Measurements from ENCODE around the gene JMJD8. TPM values are rescaled to one million over a fixed set of nuclear protein-coding genes. Genes with fewer than 3 reads are reported as not detected.

JMJD8 gene
- total RNA-seq, 1 experiment from 2014 or later = 121 TPM

DNA sequence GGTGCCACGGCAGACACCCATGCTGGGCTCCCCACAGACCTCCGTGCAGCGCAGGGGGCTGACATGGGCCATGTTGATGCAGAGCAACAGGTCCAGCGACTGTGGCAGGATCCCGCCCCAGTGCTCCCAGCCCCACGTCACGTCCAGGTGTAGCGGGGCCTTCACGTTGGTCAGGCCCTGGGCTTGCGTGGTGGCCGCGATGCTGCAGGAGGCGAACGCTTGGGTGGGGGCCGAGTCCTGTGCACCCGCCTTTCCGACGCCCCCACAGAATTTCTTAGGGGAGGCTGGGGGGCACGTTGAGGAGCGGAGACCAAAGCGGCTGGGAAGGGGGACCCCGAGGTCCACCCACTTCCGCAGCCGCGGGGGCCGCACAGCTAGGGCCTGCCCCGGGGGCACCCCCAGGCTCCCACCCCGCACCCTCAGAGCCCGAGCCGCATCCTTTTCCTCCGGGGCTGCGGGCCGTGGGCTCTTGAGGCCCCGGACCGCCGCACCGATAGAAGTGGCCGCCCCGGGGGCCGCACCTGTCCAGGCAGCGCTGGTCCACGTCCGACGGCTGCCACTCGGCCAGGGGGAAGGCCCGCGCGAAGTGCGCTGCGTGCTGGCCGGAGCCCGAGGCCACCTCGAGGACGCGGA is 48.4 kb downstream of the JMJD8 start:
- H3K36me3 ChIP-seq (ENCODE audit: control insufficient read depth in 1 of 2, insufficient read depth in 2 of 2, low read length in 2 of 2) = no peaks in the 10 kb centered on the region
- H4K20me1 ChIP-seq (ENCODE audit: insufficient read depth) = no peaks in the 10 kb centered on the region
- H3K9ac ChIP-seq (ENCODE audit: low read length) = peak overlapping the region; percentile 81
- peaks cover 3 to 15% of the 10 kb centered on the region in 2 experiments; a peak in 3 of 4 replicates for H3K4me1 ChIP-seq (ENCODE audit: control insufficient read depth in 1 of 2, insufficient read depth in 2 of 2, low read length in 2 of 2)
- H3K9me2 ChIP-seq (ENCODE audit: insufficient read depth) = no peaks in the 10 kb centered on the region
- ChIA-PET RAD21 (ENCODE audit: low non-redundant PET in 1 of 2, low total read pairs in 2 of 2, uncharacterized antibody in 2 of 2, unreplicated experiment in 2 of 2) (no interaction called here), CTCF (interaction anchor here (1.4 kb wide), 1 partner anchor 25 kb away, joined by 3 read pairs; no protein-coding TSS in a partner anchor), POLR2A (interaction anchor here (1.0 kb wide), 1 partner anchor 108 kb away, joined by 4 read pairs; the partner anchor contains the start of gene CAPN15)
- H3K27me3 ChIP-seq (ENCODE audit: insufficient read depth, low read length) = no peaks in the 10 kb centered on the region
- H3K4me3 ChIP-seq (replicated peaks in 1 of 2; ENCODE audit: low read depth in 1 of 2, low read length in 2 of 2) = peak overlapping the region; percentile 61 to 67
- peak overlapping the region; percentile 76 for H3K4me2 ChIP-seq (ENCODE audit: low read length)
- TF ChIP-seq, protein P1, sequence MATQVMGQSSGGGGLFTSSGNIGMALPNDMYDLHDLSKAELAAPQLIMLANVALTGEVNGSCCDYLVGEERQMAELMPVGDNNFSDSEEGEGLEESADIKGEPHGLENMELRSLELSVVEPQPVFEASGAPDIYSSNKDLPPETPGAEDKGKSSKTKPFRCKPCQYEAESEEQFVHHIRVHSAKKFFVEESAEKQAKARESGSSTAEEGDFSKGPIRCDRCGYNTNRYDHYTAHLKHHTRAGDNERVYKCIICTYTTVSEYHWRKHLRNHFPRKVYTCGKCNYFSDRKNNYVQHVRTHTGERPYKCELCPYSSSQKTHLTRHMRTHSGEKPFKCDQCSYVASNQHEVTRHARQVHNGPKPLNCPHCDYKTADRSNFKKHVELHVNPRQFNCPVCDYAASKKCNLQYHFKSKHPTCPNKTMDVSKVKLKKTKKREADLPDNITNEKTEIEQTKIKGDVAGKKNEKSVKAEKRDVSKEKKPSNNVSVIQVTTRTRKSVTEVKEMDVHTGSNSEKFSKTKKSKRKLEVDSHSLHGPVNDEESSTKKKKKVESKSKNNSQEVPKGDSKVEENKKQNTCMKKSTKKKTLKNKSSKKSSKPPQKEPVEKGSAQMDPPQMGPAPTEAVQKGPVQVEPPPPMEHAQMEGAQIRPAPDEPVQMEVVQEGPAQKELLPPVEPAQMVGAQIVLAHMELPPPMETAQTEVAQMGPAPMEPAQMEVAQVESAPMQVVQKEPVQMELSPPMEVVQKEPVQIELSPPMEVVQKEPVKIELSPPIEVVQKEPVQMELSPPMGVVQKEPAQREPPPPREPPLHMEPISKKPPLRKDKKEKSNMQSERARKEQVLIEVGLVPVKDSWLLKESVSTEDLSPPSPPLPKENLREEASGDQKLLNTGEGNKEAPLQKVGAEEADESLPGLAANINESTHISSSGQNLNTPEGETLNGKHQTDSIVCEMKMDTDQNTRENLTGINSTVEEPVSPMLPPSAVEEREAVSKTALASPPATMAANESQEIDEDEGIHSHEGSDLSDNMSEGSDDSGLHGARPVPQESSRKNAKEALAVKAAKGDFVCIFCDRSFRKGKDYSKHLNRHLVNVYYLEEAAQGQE (IDR thresholded peaks at IDR 0.05; ENCODE audit: low read depth) = no peak
- TF ChIP-seq EGR1 (IDR thresholded peaks at IDR 0.05; ENCODE audit: low read depth) (no peak), FOSL1 (IDR thresholded peaks at IDR 0.05; ENCODE audit: low read depth) (no peak), ZFX (IDR thresholded peaks at IDR 0.05) (peak; percentile 78)
- H2AFZ ChIP-seq (ENCODE audit: low read depth, low read length, poor library complexity, severe bottlenecking) = no peak overlapping the region
- ATAC-seq (peak; percentile 2; the same call in 1 of the 2 replicates), DNase-seq (ENCODE audit: low read depth, low spot score) (no peak)
- intact Hi-C loops (cut with micrococcal nuclease) = no loop called here
- no peaks in the 10 kb centered on the region for H3K9me3 ChIP-seq (ENCODE audit: control insufficient read depth in 1 of 2, insufficient read depth in 1 of 2, low read depth in 1 of 2, low read length in 2 of 2)
- peaks cover 15% of the 10 kb centered on the region; the same call in 1 of the 2 replicates for H3K79me2 ChIP-seq (ENCODE audit: insufficient read depth, low read length)
- peak overlapping the region; percentile 72 for H3K27ac ChIP-seq (ENCODE audit: low read depth, low read length)
- BruUV-seq (replicated peaks) = no TSS peak

DNA sequence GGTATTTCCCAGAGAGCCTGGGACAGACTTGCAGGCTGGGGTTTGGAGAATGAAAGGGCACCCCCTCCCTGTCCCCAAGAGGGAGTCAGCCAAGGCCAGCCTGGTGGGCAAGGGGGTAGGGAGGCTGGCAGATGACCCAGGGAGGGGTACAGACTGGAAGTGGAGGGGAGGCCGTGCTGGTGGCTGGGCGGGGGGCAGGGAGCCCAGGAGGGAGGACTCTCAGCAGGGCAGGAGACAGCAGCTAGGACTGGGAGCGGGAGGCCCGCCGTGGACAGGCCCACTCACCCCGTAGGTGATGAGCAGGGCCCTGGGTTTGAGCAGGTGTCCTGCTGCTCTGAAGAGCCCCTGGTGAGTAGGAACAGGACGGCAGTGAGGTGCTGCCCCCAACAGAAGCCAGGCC is 49.1 kb downstream of the JMJD8 start:
- peaks cover 15% of the 10 kb centered on the region; the same call in 1 of the 2 replicates for H3K79me2 ChIP-seq (ENCODE audit: insufficient read depth, low read length)
- H3K4me2 ChIP-seq (ENCODE audit: low read length) = peak overlapping the region; percentile 76
- peak overlapping the region; percentile 61 to 67 for H3K4me3 ChIP-seq (replicated peaks in 1 of 2; ENCODE audit: low read depth in 1 of 2, low read length in 2 of 2)
- intact Hi-C loops (cut with micrococcal nuclease) = no loop called here
- no peaks in the 10 kb centered on the region for H4K20me1 ChIP-seq (ENCODE audit: insufficient read depth)
- BruUV-seq (replicated peaks) = no TSS peak
- POLR2A ChIA-PET = no interaction called here
- no peak for ATAC-seq
- H3K36me3 ChIP-seq (ENCODE audit: control insufficient read depth in 1 of 2, insufficient read depth in 2 of 2, low read length in 2 of 2) = no peaks in the 10 kb centered on the region
- peak overlapping the region; percentile 72; the same call in 1 of the 2 replicates for H3K27ac ChIP-seq (ENCODE audit: low read depth, low read length)
- no peaks in the 10 kb centered on the region for H3K9me2 ChIP-seq (ENCODE audit: insufficient read depth)
- DNase-seq (ENCODE audit: low read depth, low spot score) = no peak
- no peaks in the 10 kb centered on the region for H3K9me3 ChIP-seq (ENCODE audit: control insufficient read depth in 1 of 2, insufficient read depth in 1 of 2, low read depth in 1 of 2, low read length in 2 of 2)
- CTCF ChIA-PET = no interaction called here
- peak overlapping the region; percentile 81 for H3K9ac ChIP-seq (ENCODE audit: low read length)
- H3K4me1 ChIP-seq (ENCODE audit: control insufficient read depth in 1 of 2, insufficient read depth in 2 of 2, low read length in 2 of 2) = peaks cover 3 to 21% of the 10 kb centered on the region in 2 experiments; a peak in 3 of 4 replicates
- RAD21 ChIA-PET (ENCODE audit: low non-redundant PET in 1 of 2, low total read pairs in 2 of 2, uncharacterized antibody in 2 of 2, unreplicated experiment in 2 of 2) = no interaction called here
- H2AFZ ChIP-seq (ENCODE audit: low read depth, low read length, poor library complexity, severe bottlenecking) = no peak overlapping the region
- H3K27me3 ChIP-seq (ENCODE audit: insufficient read depth, low read length) = no peaks in the 10 kb centered on the region
- TF ChIP-seq ZNF274 (IDR thresholded peaks at IDR 0.05; ENCODE audit: low read depth, low read length) = no peak
- TF ChIP-seq, protein P2, sequence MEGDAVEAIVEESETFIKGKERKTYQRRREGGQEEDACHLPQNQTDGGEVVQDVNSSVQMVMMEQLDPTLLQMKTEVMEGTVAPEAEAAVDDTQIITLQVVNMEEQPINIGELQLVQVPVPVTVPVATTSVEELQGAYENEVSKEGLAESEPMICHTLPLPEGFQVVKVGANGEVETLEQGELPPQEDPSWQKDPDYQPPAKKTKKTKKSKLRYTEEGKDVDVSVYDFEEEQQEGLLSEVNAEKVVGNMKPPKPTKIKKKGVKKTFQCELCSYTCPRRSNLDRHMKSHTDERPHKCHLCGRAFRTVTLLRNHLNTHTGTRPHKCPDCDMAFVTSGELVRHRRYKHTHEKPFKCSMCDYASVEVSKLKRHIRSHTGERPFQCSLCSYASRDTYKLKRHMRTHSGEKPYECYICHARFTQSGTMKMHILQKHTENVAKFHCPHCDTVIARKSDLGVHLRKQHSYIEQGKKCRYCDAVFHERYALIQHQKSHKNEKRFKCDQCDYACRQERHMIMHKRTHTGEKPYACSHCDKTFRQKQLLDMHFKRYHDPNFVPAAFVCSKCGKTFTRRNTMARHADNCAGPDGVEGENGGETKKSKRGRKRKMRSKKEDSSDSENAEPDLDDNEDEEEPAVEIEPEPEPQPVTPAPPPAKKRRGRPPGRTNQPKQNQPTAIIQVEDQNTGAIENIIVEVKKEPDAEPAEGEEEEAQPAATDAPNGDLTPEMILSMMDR (IDR thresholded peaks at IDR 0.05 in 2 of 3, conservative IDR thresholded peaks at IDR 0.05 in 1 of 3; ENCODE audit: borderline replicate concordance in 1 of 3, insufficient read depth in 1 of 3, low read depth in 2 of 3, low read length in 2 of 3) = no peak
- no peak for TF ChIP-seq ZFX (IDR thresholded peaks at IDR 0.05)
- TF ChIP-seq, protein P3, sequence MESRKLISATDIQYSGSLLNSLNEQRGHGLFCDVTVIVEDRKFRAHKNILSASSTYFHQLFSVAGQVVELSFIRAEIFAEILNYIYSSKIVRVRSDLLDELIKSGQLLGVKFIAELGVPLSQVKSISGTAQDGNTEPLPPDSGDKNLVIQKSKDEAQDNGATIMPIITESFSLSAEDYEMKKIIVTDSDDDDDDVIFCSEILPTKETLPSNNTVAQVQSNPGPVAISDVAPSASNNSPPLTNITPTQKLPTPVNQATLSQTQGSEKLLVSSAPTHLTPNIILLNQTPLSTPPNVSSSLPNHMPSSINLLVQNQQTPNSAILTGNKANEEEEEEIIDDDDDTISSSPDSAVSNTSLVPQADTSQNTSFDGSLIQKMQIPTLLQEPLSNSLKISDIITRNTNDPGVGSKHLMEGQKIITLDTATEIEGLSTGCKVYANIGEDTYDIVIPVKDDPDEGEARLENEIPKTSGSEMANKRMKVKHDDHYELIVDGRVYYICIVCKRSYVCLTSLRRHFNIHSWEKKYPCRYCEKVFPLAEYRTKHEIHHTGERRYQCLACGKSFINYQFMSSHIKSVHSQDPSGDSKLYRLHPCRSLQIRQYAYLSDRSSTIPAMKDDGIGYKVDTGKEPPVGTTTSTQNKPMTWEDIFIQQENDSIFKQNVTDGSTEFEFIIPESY (IDR thresholded peaks at IDR 0.05; ENCODE audit: extremely low read depth, insufficient replicate concordance, low read length) = no peak
- TF ChIP-seq, protein P4, sequence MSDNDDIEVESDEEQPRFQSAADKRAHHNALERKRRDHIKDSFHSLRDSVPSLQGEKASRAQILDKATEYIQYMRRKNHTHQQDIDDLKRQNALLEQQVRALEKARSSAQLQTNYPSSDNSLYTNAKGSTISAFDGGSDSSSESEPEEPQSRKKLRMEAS (IDR thresholded peaks at IDR 0.05) = no peak
- TF ChIP-seq, protein P5, sequence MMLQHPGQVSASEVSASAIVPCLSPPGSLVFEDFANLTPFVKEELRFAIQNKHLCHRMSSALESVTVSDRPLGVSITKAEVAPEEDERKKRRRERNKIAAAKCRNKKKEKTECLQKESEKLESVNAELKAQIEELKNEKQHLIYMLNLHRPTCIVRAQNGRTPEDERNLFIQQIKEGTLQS (IDR thresholded peaks at IDR 0.05) = no peak
- no peak for TF ChIP-seq EZH2phosphoT487 (IDR thresholded peaks at IDR 0.05; ENCODE audit: borderline replicate concordance)

Measured in HCT116 (cell line).